GM23338 (cell line): ENCODE results near the gene SLC5A11. TPM values are rescaled to one million over a fixed set of nuclear protein-coding genes. Genes with fewer than 3 reads are reported as not detected.

Experiments used
- ATAC-seq: fragments of 200-7000 bp; cut with Tn5 transposase; 3 replicates; pipeline ENCODE4 v1.9.1; 2020
- DNase-seq: peaks from one replicate; pipeline ENCODE4 v3.0.0-alpha.2; 2015; ENCODE audit warnings: low spot score
- H2AFZ ChIP-seq: fragments of 200-600 bp; sonication (generic); 2 replicates; pipeline ENCODE4 v1.8.0; 2016; ENCODE audit warnings: antibody characterized with exemption, mild to moderate bottlenecking, moderate library complexity
- H3F3A ChIP-seq: fragments of 200-600 bp; sonication (generic); replicated peaks from 2 replicates; pipeline ENCODE4 v1.8.0; 2017; ENCODE audit warnings: antibody characterized with exemption, mixed run types, low read depth
- H3K27ac ChIP-seq: fragments of 200-600 bp; sonication (generic); 2 replicates; pipeline ENCODE4 v1.6.1; 2016; ENCODE audit warnings: low read depth
- H3K27me3 ChIP-seq: fragments of 200-600 bp; sonication (generic); 2 replicates; pipeline ENCODE4 v1.8.0; 2016; ENCODE audit warnings: mild to moderate bottlenecking, mixed run types, moderate library complexity; ENCODE audit not compliant: insufficient read depth
- H3K36me3 ChIP-seq: fragments of 200-600 bp; sonication (generic); 2 replicates; pipeline ENCODE4 v1.8.0; 2016; ENCODE audit warnings: mild to moderate bottlenecking; ENCODE audit not compliant: insufficient read depth
- H3K4me1 ChIP-seq: fragments of 200-600 bp; sonication (generic); 2 replicates; pipeline ENCODE4 v1.8.0; 2016; ENCODE audit warnings: mild to moderate bottlenecking, moderate library complexity; ENCODE audit not compliant: insufficient read depth
- H3K4me2 ChIP-seq: fragments of 200-600 bp; sonication (generic); 2 replicates; pipeline ENCODE4 v1.7.1; 2017; ENCODE audit warnings: mixed run types
- H3K4me3 ChIP-seq: fragments of 200-600 bp; sonication (generic); 2 replicates; pipeline ENCODE4 v1.6.1; 2016; ENCODE audit warnings: mixed run types
- H3K79me2 ChIP-seq: fragments of 200-600 bp; sonication (generic); replicated peaks from 2 replicates; pipeline ENCODE4 v1.8.0; 2017; ENCODE audit warnings: mild to moderate bottlenecking; ENCODE audit not compliant: insufficient read depth
- H3K9me2 ChIP-seq: fragments of 200-600 bp; sonication (generic); 2 replicates; pipeline ENCODE4 v1.8.0; 2017; ENCODE audit not compliant: insufficient read depth
- H4K20me1 ChIP-seq: fragments of 200-600 bp; sonication (generic); replicated peaks from 2 replicates; pipeline ENCODE4 v1.8.0; 2017; ENCODE audit warnings: mild to moderate bottlenecking; ENCODE audit not compliant: insufficient read depth
- H3K27ac Mint-ChIP-seq: 2 replicates; pipeline ENCODE4 v1.8.0; 2020; ENCODE audit warnings: inconsistent platforms, mild to moderate bottlenecking, moderate library complexity, mixed read lengths
- H3K27me3 Mint-ChIP-seq: 3 replicates; pipeline ENCODE4 v1.8.0; 2022; ENCODE audit warnings: low read depth, mild to moderate bottlenecking, moderate library complexity, mixed read lengths, inconsistent platforms; ENCODE audit not compliant: insufficient read depth, poor library complexity
- H3K36me3 Mint-ChIP-seq: 3 replicates; pipeline ENCODE4 v1.8.0; 2021; ENCODE audit warnings: low read depth, mild to moderate bottlenecking, inconsistent platforms, moderate library complexity, mixed read lengths
- H3K4me1 Mint-ChIP-seq: 3 replicates; pipeline ENCODE4 v1.8.0; 2020; ENCODE audit warnings: mild to moderate bottlenecking, inconsistent platforms, mixed read lengths
- H3K4me3 Mint-ChIP-seq: 3 replicates; pipeline ENCODE4 v1.8.0; 2021; ENCODE audit warnings: moderate library complexity, mild to moderate bottlenecking, inconsistent platforms, mixed read lengths
- H3K9me3 Mint-ChIP-seq: 3 replicates; pipeline ENCODE4 v1.8.0; 2020; ENCODE audit warnings: moderate library complexity, mild to moderate bottlenecking, inconsistent platforms, mixed read lengths
- JUNB ChIP-seq: IDR thresholded peaks from one replicate; pipeline ENCODE4 v1.6.1; 2016; ENCODE audit warnings: antibody characterized with exemption; ENCODE audit not compliant: unreplicated experiment
- POLR2AphosphoS5 ChIP-seq: IDR thresholded peaks from 2 replicates; pipeline ENCODE4 v1.6.1; 2016; ENCODE audit warnings: antibody characterized with exemption, low read depth
- ZNF114 ChIP-seq: fragments of 250-450 bp; sonication (Bioruptor Pico); IDR thresholded peaks from 2 replicates; pipeline ENCODE4 v1.5.0; 2020; ENCODE audit warnings: mild to moderate bottlenecking, moderate library complexity
- ZNF331 ChIP-seq: fragments of 250-450 bp; sonication (Bioruptor Pico); IDR thresholded peaks from 2 replicates; pipeline ENCODE4 v1.5.0; 2020; ENCODE audit warnings: low read depth, mild to moderate bottlenecking, moderate library complexity
- ZNF462 ChIP-seq: fragments of 250-450 bp; sonication (Bioruptor Pico); IDR thresholded peaks from 2 replicates; pipeline ENCODE4 v1.5.0; 2020; ENCODE audit warnings: mild to moderate bottlenecking, moderate library complexity
- polyA plus RNA-seq: library from polyadenylated mRNA; unstranded; fragments of >200 nt; fragmentation: Nextera tagmentation; extraction: Ambion mirVana; gene quantifications from 2 replicates; pipeline ENCODE4 v1.2.1, GENCODE V29; 2016
- total RNA-seq: library from RNA; depleted of rRNA; stranded (reverse); fragments of >200 nt; shearing (Covaris generic); gene quantifications from 2 replicates; pipeline ENCODE4 v1.2.3, GENCODE V29; 2014
- TF ChIP-seq, protein P1 (sequence below): IDR thresholded peaks from one replicate; pipeline ENCODE4 v1.6.1; 2018; ENCODE audit warnings: antibody characterized with exemption; ENCODE audit not compliant: unreplicated experiment

Gene SLC5A11
- total and polyA plus RNA-seq, 2 experiments from 2014 or later = 0.07 TPM; not detected in 1

GRCh38 chr16:24921229-24921628, 75.5 kb downstream of the SLC5A11 start:
- DNase-seq = no peak
- TF ChIP-seq ZNF462 (CRISPR knock-in tag) (no peak), ZNF331 (no peak), JUNB (no peak), ZNF114 (CRISPR knock-in tag) (no peak), POLR2AphosphoS5 (no peak)
- TF ChIP-seq, protein P1, sequence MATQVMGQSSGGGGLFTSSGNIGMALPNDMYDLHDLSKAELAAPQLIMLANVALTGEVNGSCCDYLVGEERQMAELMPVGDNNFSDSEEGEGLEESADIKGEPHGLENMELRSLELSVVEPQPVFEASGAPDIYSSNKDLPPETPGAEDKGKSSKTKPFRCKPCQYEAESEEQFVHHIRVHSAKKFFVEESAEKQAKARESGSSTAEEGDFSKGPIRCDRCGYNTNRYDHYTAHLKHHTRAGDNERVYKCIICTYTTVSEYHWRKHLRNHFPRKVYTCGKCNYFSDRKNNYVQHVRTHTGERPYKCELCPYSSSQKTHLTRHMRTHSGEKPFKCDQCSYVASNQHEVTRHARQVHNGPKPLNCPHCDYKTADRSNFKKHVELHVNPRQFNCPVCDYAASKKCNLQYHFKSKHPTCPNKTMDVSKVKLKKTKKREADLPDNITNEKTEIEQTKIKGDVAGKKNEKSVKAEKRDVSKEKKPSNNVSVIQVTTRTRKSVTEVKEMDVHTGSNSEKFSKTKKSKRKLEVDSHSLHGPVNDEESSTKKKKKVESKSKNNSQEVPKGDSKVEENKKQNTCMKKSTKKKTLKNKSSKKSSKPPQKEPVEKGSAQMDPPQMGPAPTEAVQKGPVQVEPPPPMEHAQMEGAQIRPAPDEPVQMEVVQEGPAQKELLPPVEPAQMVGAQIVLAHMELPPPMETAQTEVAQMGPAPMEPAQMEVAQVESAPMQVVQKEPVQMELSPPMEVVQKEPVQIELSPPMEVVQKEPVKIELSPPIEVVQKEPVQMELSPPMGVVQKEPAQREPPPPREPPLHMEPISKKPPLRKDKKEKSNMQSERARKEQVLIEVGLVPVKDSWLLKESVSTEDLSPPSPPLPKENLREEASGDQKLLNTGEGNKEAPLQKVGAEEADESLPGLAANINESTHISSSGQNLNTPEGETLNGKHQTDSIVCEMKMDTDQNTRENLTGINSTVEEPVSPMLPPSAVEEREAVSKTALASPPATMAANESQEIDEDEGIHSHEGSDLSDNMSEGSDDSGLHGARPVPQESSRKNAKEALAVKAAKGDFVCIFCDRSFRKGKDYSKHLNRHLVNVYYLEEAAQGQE = no peak
- no peak overlapping the region; the same call in 1 of the 2 replicates for H3K27ac Mint-ChIP-seq

More at GRCh38 chr16:24921229-24921628, 75.5 kb downstream of the SLC5A11 start:
- Mint-ChIP-seq H3K36me3 (peaks cover 28% of the 10 kb centered on the region; the same call in 2 of the 3 replicates), H3K9me3 (peaks cover 3% of the 10 kb centered on the region; the same call in 1 of the 3 replicates), H3K4me3 (no peak overlapping the region), H3K27me3 (peaks cover 3% of the 10 kb centered on the region), H3K4me1 (peaks cover 17% of the 10 kb centered on the region)
- no peaks in the 10 kb centered on the region for H3K36me3 ChIP-seq
- no peak for ATAC-seq
- H3K4me1 ChIP-seq = 0 out of 2 replicates have a peak, but pooled peaks cover 4% of the 10 kb centered on the region
- no peak overlapping the region for H3K27ac ChIP-seq
- no peaks in the 10 kb centered on the region for H3K9me2 ChIP-seq
- no peaks in the 10 kb centered on the region for H3K79me2 ChIP-seq
- H3F3A ChIP-seq = 0 out of 2 replicates have a peak, but pooled peaks cover 3% of the 10 kb centered on the region
- no peaks in the 10 kb centered on the region for H3K27me3 ChIP-seq
- H3K4me3 ChIP-seq = no peak overlapping the region
- no peak overlapping the region for H3K4me2 ChIP-seq
- no peaks in the 10 kb centered on the region for H4K20me1 ChIP-seq
- H2AFZ ChIP-seq = no peak overlapping the region
